ENCODE measurements around the gene DYRK1A.

DNA sequence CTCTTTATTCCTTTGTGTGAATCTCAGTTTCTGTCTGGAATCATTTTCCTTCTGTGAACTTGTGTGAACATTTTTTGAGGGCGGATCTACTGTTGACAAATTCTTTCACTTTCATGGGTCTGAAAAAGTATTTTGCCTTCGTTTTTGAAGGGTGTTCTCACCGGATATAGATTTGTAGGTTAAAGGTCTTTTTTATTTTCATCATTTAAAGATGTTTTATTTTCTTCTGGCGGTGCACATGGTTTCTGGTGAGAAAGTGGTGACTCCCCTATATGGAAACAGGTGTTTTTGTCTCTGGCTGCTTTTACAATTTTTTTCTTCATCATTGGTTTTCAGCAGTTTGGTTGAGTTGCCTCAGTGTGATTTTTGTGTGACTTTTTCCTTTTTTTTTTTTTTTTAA, 94.9 kb downstream of the DYRK1A start:
- TF ChIP-seq, protein P1, sequence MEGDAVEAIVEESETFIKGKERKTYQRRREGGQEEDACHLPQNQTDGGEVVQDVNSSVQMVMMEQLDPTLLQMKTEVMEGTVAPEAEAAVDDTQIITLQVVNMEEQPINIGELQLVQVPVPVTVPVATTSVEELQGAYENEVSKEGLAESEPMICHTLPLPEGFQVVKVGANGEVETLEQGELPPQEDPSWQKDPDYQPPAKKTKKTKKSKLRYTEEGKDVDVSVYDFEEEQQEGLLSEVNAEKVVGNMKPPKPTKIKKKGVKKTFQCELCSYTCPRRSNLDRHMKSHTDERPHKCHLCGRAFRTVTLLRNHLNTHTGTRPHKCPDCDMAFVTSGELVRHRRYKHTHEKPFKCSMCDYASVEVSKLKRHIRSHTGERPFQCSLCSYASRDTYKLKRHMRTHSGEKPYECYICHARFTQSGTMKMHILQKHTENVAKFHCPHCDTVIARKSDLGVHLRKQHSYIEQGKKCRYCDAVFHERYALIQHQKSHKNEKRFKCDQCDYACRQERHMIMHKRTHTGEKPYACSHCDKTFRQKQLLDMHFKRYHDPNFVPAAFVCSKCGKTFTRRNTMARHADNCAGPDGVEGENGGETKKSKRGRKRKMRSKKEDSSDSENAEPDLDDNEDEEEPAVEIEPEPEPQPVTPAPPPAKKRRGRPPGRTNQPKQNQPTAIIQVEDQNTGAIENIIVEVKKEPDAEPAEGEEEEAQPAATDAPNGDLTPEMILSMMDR (optimal IDR thresholded peaks at IDR 0.05 in 1 of 3, IDR thresholded peaks at IDR 0.05 in 1 of 3, conservative IDR thresholded peaks at IDR 0.05 in 1 of 3; ENCODE audit: extremely low read depth in 1 of 3, insufficient read depth in 2 of 3, low read length in 3 of 3), result no peak
- no peak for TF ChIP-seq EZH2 (IDR thresholded peaks at IDR 0.05; ENCODE audit: low read length)
